Breast epithelium (tissue), 3 donors: ENCODE results near the gene AKTIP.

Experiments
- CTCF ChIP-seq, 3 donors: fragments of 450-650 bp; IDR thresholded peaks; one replicate each; pipeline ENCODE4 v1.5.1; 2016 to 2017; ENCODE audit warnings: antibody characterized with exemption in 3 of 3, mild to moderate bottlenecking in 3 of 3, moderate library complexity in 3 of 3
- POLR2A ChIP-seq: fragments of 450-650 bp; IDR thresholded peaks from one replicate; pipeline ENCODE4 v1.6.1; 2016; ENCODE audit warnings: antibody characterized with exemption, mild to moderate bottlenecking, moderate library complexity
- POLR2AphosphoS5 ChIP-seq, 3 donors: sonication (generic); formaldehyde crosslinking; IDR thresholded peaks; one replicate each; pipeline ENCODE4 v1.6.1; 2017; ENCODE audit warnings: antibody characterized with exemption in 3 of 3

DNA sequence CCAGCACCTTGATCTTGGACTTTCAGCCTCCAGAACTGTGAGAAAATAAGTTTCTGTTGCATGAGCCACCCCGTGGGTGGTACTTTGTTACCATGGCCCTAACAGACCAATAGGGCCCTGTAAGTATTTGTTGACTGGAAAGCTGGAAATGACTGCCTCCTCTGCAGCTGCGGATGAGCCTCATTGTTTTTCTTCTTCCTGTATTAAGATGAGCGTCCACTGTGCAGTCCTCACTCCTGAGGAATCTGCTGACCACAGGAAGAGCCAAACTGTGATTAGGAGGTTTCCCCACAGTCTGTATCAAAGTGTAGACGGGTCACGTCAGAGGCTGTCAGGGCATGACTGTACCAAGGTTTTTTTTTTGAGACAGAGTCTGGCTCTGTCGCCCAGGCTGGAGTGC, 12.2 kb upstream of the AKTIP start:
- no peak for TF ChIP-seq POLR2AphosphoS5 (IDR thresholded peaks at IDR 0.05)
- TF ChIP-seq POLR2A: no peak
- TF ChIP-seq CTCF (IDR thresholded peaks at IDR 0.05): no peak
